SK-N-SH (cell line): ENCODE data around the gene PHOX2A. TPM values are rescaled to one million over a fixed set of nuclear protein-coding genes. Genes with fewer than 3 reads are reported as not detected.

ENCODE experiments used
- CTCF ChIA-PET: fragments of 300-600, 350-600 bp; formaldehyde crosslinking; extraction: SDS; loops from one replicate; lab custom pipeline; 2021; lab: Yijun Ruan, JAX
- POLR2A ChIA-PET: fragments of 350-600 bp; sonication (Branson Sonifier 250); formaldehyde crosslinking; extraction: SDS; loops from one replicate; lab custom pipeline; 2020; ENCODE audit warnings: antibody characterized with exemption, inconsistent platforms; lab: Yijun Ruan, JAX
- DNase-seq: peaks from one replicate; pipeline ENCODE4 v3.0.0; 2012
- H2AFZ ChIP-seq: fragments of 200-600 bp; sonication (generic); 2 replicates; pipeline ENCODE4 v1.8.1; 2016; ENCODE audit warnings: antibody characterized with exemption, mild to moderate bottlenecking, low read depth
- H3F3A ChIP-seq: fragments of 200-600 bp; sonication (generic); replicated peaks from 2 replicates; pipeline ENCODE3; 2016; ENCODE audit warnings: antibody characterized with exemption, mild to moderate bottlenecking; ENCODE audit not compliant: insufficient read depth
- H3K27ac ChIP-seq, 2 experiments: fragments of 200-500 bp in 1 of 2; fragments of 200-600 bp in 1 of 2; sonication (Bioruptor generic) in 1 of 2; sonication (generic), shearing (Covaris generic) in 1 of 2; 2 replicates each; pipeline versions ENCODE4 v1.5.1 to v1.6.1; 2014 to 2016; ENCODE audit warnings: low read depth in 2 of 2, inconsistent platforms in 1 of 2, low read length in 1 of 2, mild to moderate bottlenecking in 1 of 2, mixed read lengths in 1 of 2
- H3K27me3 ChIP-seq: fragments of 200-600 bp; sonication (generic), shearing (Covaris generic); 2 replicates; pipeline ENCODE4 v1.6.1; 2016; ENCODE audit warnings: mixed run types; ENCODE audit not compliant: insufficient read depth
- H3K36me3 ChIP-seq, 2 experiments: fragments of 200-500 bp in 1 of 2; fragments of 200-600 bp in 1 of 2; sonication (Bioruptor generic) in 1 of 2; sonication (generic) in 1 of 2; replicated peaks in 1 of 2; 2 replicates each; pipeline versions ENCODE3 to v1.5.1; 2014 to 2016; ENCODE audit warnings: low read length in 1 of 2, mild to moderate bottlenecking in 1 of 2; ENCODE audit not compliant: insufficient read depth in 2 of 2, control insufficient read depth in 1 of 2
- H3K4me1 ChIP-seq, 2 experiments: fragments of 200-500 bp in 1 of 2; fragments of 200-600 bp in 1 of 2; sonication (Bioruptor generic) in 1 of 2; sonication (generic), shearing (Covaris generic) in 1 of 2; 2 replicates each; pipeline versions ENCODE4 v1.5.1 to v1.6.1; 2014 to 2016; ENCODE audit warnings: low read depth in 1 of 2, low read length in 1 of 2, mixed run types in 1 of 2; ENCODE audit not compliant: insufficient read depth in 2 of 2, control insufficient read depth in 1 of 2
- H3K4me2 ChIP-seq: fragments of 200-600 bp; sonication (generic), shearing (Covaris generic); 2 replicates; pipeline ENCODE4 v1.6.1; 2017; ENCODE audit warnings: mixed run types
- H3K4me3 ChIP-seq, 2 experiments: fragments of 200-500 bp in 1 of 2; fragments of 200-600 bp in 1 of 2; sonication (Bioruptor generic) in 1 of 2; sonication (generic), shearing (Covaris generic) in 1 of 2; 2 replicates each; pipeline versions ENCODE4 v1.5.1 to v1.8.1; 2014 to 2016; ENCODE audit warnings: low read depth in 2 of 2, inconsistent platforms in 1 of 2, low read length in 1 of 2, mild to moderate bottlenecking in 1 of 2, mixed read lengths in 1 of 2, moderate library complexity in 1 of 2
- H3K79me2 ChIP-seq: fragments of 200-600 bp; sonication (generic); 2 replicates; pipeline ENCODE4 v1.8.1; 2017; ENCODE audit warnings: mild to moderate bottlenecking; ENCODE audit not compliant: insufficient read depth
- H3K9ac ChIP-seq: fragments of 200-600 bp; sonication (generic); 2 replicates; pipeline ENCODE4 v1.6.1; 2017; ENCODE audit warnings: mixed run types
- H3K9me2 ChIP-seq: fragments of 200-600 bp; sonication (generic); 2 replicates; pipeline ENCODE4 v1.6.1; 2017; ENCODE audit warnings: mixed run types
- H3K9me3 ChIP-seq: fragments of 200-600 bp; sonication (generic); 2 replicates; pipeline ENCODE4 v1.6.1; 2017; ENCODE audit warnings: mixed run types, mild to moderate bottlenecking, moderate library complexity
- H4K20me1 ChIP-seq: fragments of 200-600 bp; sonication (generic); 2 replicates; pipeline ENCODE4 v1.6.1; 2017; ENCODE audit warnings: mild to moderate bottlenecking, mixed run types; ENCODE audit not compliant: insufficient read depth
- CHD2 ChIP-seq: fragments of 150-350 bp; IDR thresholded peaks from 2 replicates; pipeline ENCODE4 v1.6.1; 2018; ENCODE audit warnings: low read length; ENCODE audit not compliant: partially characterized antibody
- ELF1 ChIP-seq: IDR thresholded peaks from 2 replicates; pipeline ENCODE4 v1.4.0; 2012
- EZH2phosphoT487 ChIP-seq: fragments of 200-600 bp; sonication (generic); IDR thresholded peaks from 2 replicates; pipeline ENCODE4 v1.6.1; 2017; ENCODE audit warnings: low read depth, mixed run types, mild to moderate bottlenecking, antibody characterized with exemption, moderate library complexity, borderline replicate concordance
- FOSL2 ChIP-seq: IDR thresholded peaks from 2 replicates; pipeline ENCODE4 v1.4.0; 2012; ENCODE audit warnings: low read depth, mild to moderate bottlenecking, moderate library complexity, borderline replicate concordance
- FOXJ3 ChIP-seq: sonication (generic); formaldehyde crosslinking; IDR thresholded peaks from 2 replicates; pipeline ENCODE4 v1.5.1; 2020; ENCODE audit warnings: mild to moderate bottlenecking, missing genetic modification reagents
- GABPA ChIP-seq: IDR thresholded peaks from 2 replicates; pipeline ENCODE4 v1.4.0; 2012; ENCODE audit warnings: low read depth, mild to moderate bottlenecking
- IRF3 ChIP-seq: fragments of 150-350 bp; IDR thresholded peaks from 2 replicates; pipeline ENCODE4 v1.6.1; 2016; ENCODE audit warnings: mild to moderate bottlenecking, low read depth, low read length
- MAX ChIP-seq: IDR thresholded peaks from 2 replicates; pipeline ENCODE4 v1.4.0; 2012; ENCODE audit warnings: low read depth
- MXI1 ChIP-seq: IDR thresholded peaks from 2 replicates; pipeline ENCODE4 v1.6.1; 2012; ENCODE audit warnings: mild to moderate bottlenecking, low read depth, low read length, improper control_type of control experiment
- PBX3 ChIP-seq: IDR thresholded peaks from 2 replicates; pipeline ENCODE4; 2012
- POLR2AphosphoS5 ChIP-seq: IDR thresholded peaks from 2 replicates; pipeline ENCODE4 v1.6.1; 2012; ENCODE audit warnings: low read depth, low read length
- SIN3A ChIP-seq: IDR thresholded peaks from 2 replicates; pipeline ENCODE4 v1.6.1; 2012; ENCODE audit warnings: low read depth, mild to moderate bottlenecking, low read length, moderate library complexity, borderline replicate concordance
- USF2 ChIP-seq: fragments of 150-350 bp; IDR thresholded peaks from 2 replicates; pipeline ENCODE4 v1.6.1; 2017; ENCODE audit warnings: antibody characterized with exemption, low read length, low read depth, borderline replicate concordance
- WGBS: methylation state at CpG from one replicate; pipeline ENCODE4 v1.1.6; 2017; ENCODE audit warnings: low lambda C conversion rate; 5-methylcytosine and 5-hydroxymethylcytosine counted together
- polyA plus RNA-seq, 3 experiments: library from polyadenylated mRNA; depleted of rRNA; stranded (reverse); fragments of >200 nt; gene quantifications; 2 replicates each; pipeline ENCODE4 v1.2.3, GENCODE V29; 2012

The PHOX2A gene
- polyA plus RNA-seq, 1 of the 3 experiments (the other 2 are of a cell fraction), result 75.6 TPM

- peaks cover 0 to 12% of the 10 kb centered on the region in 2 experiments; a peak in 1 of 4 replicates for H3K4me1 ChIP-seq
- H3K9me2 ChIP-seq, result no peaks in the 10 kb centered on the region
- H3F3A ChIP-seq, result no peaks in the 10 kb centered on the region
- H4K20me1 ChIP-seq, result no peaks in the 10 kb centered on the region
- no peaks in the 10 kb centered on the region for H3K9me3 ChIP-seq
- H2AFZ ChIP-seq, result no peak overlapping the region
- H3K9ac ChIP-seq, result no peak overlapping the region
- no peak overlapping the region for H3K27ac ChIP-seq
- WGBS, result 81% methylated on average over 4 of the region's 5 CpGs
- no peak for DNase-seq
- POLR2A ChIA-PET, result no interaction called here
- no peaks in the 10 kb centered on the region for H3K36me3 ChIP-seq
- CTCF ChIA-PET, result interaction anchor here (1.2 to 2.7 kb wide), 3 partner anchors 11 to 240 kb away, joined by 3 to 7 read pairs (median 4); no protein-coding TSS in a partner anchor
- no peaks in the 10 kb centered on the region for H3K79me2 ChIP-seq
- no peak overlapping the region for H3K4me2 ChIP-seq
- no peak for TF ChIP-seq USF2
- TF ChIP-seq SIN3A, result no peak
- no peak for TF ChIP-seq ELF1
- no peak for TF ChIP-seq POLR2AphosphoS5
- TF ChIP-seq MXI1, result no peak
- no peak for TF ChIP-seq CHD2
- TF ChIP-seq FOSL2, result no peak
- no peak for TF ChIP-seq PBX3
- TF ChIP-seq EZH2phosphoT487, result no peak
- TF ChIP-seq FOXJ3 (CRISPR knock-in tag), result no peak
- no peak for TF ChIP-seq MAX
- TF ChIP-seq GABPA, result no peak
- TF ChIP-seq IRF3, result no peak
- TF ChIP-seq, all 33 proteins: peak for 0
- Histone ChIP-seq H3K4me3 (no peak overlapping the region), H3K27me3 (no peaks in the 10 kb centered on the region)
These were observed 53.3 kb downstream of the PHOX2A start for GRCh38 chr11:72190631-72191071.
